Sigmoid colon (tissue), 7 donors: ENCODE measurements around the gene PPP2R2C. TPM values are rescaled to one million over a fixed set of nuclear protein-coding genes. Genes with fewer than 3 reads are reported as not detected.

Source experiments
- DNase-seq: peaks from one replicate; pipeline ENCODE4 v3.0.0-alpha.2; 2019
- H3K27ac ChIP-seq, 4 donors: fragments of 200-600 bp; sonication (generic); one replicate each; pipeline ENCODE4 v1.5.1; 2016 to 2019; ENCODE audit warnings: mild to moderate bottlenecking in 1 of 4
- H3K27me3 ChIP-seq, 3 donors: fragments of 200-600 bp; sonication (generic); one replicate each; pipeline ENCODE4 v1.5.1; 2019; ENCODE audit warnings: mild to moderate bottlenecking in 1 of 3
- H3K36me3 ChIP-seq, 4 donors: fragments of 200-600 bp; sonication (generic); one replicate each; pipeline ENCODE4 v1.5.1; 2016 to 2019
- H3K4me1 ChIP-seq, 4 donors: fragments of 200-600 bp; sonication (generic); one replicate each; pipeline ENCODE4 v1.5.1; 2017 to 2019
- H3K4me3 ChIP-seq, 4 donors: fragments of 200-600 bp; sonication (generic); one replicate each; pipeline ENCODE4 v1.5.1; 2017 to 2019; ENCODE audit warnings: mild to moderate bottlenecking in 2 of 4, moderate library complexity in 1 of 4
- H3K9me3 ChIP-seq, 4 donors: fragments of 200-600 bp in 3 of 4; sonication (generic) in 3 of 4; one replicate each; pipeline versions ENCODE4 v1.5.1 to v1.6.1; 2013 to 2019
- CTCF ChIP-seq, 4 experiments: fragments of 450-650 bp in 3 of 4; fragments of 200-600 bp in 1 of 4; IDR thresholded peaks; one replicate each; pipeline ENCODE4 v1.5.1; 2016 to 2019; ENCODE audit warnings: antibody characterized with exemption in 4 of 4, mild to moderate bottlenecking in 3 of 4, moderate library complexity in 2 of 4
- EP300 ChIP-seq, 4 donors: sonication (generic); formaldehyde crosslinking; IDR thresholded peaks; one replicate each; pipeline ENCODE4 v1.6.1; 2017; ENCODE audit warnings: antibody characterized with exemption in 4 of 4
- POLR2A ChIP-seq, 2 donors: fragments of 450-650 bp; IDR thresholded peaks; one replicate each; pipeline ENCODE4 v1.6.1; 2016; ENCODE audit warnings: antibody characterized with exemption in 2 of 2, mild to moderate bottlenecking in 2 of 2, moderate library complexity in 2 of 2
- POLR2AphosphoS5 ChIP-seq, 4 donors: sonication (generic); formaldehyde crosslinking; IDR thresholded peaks; one replicate each; pipeline ENCODE4 v1.6.1; 2017; ENCODE audit warnings: antibody characterized with exemption in 4 of 4
- WGBS, 2 donors: extraction: QIAGEN DNeasy Blood & Tissue Kit; methylation state at CpG; one replicate each; pipeline ENCODE4 v1.1.7; 2013; 5-methylcytosine and 5-hydroxymethylcytosine counted together
- intact Hi-C: fragments of 100-400 bp; cut with DNase I; formaldehyde crosslinking; loops from one replicate; pipeline ENCODE4 v1.15.1; 2023
- polyA plus RNA-seq, 3 donors: library from polyadenylated mRNA; stranded (reverse); fragments of 200-250 nt; gene quantifications; one replicate each; pipeline ENCODE4 v1.2.3, GENCODE V29; 2013
- total RNA-seq, 4 donors: library from RNA; depleted of rRNA; stranded (reverse); fragments of >200 nt; gene quantifications; one replicate each; pipeline ENCODE4 v1.1.0, GENCODE V29; 2016
- donor health status: healthy with polysubstance abuse.
- donor health status: Bipolar disorder and iron deficiency.
- donor health status: healthy.

Gene PPP2R2C
- total and polyA plus RNA-seq, 7 donors: 0.49 to 2.8 (median 1.1) TPM; not detected in 2

DNA sequence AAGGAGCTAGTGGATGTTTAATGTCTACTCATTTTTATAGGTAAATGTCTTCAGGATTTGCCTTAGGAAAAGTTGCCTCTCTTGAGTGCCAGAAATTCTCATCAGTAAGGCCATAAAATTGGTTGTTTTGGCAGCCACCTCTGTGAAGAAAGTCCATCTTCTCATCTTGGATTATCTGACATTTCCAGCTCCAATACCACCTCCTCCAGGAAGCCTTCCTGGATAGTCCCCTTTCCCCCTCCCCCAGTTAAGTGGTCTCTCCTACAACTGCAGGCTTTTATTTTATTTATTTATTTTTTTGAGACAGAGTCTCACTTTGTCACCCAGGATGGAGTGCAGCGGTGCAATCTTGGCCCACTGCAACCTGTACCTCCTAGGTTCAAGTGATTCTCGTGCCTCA is 87.1 kb downstream of the PPP2R2C start:
- Histone ChIP-seq H3K4me1 (no peaks in the 10 kb centered on the region), H3K9me3 (no peaks in the 10 kb centered on the region), H3K4me3 (no peak overlapping the region), H3K27ac (no peak overlapping the region), H3K27me3 (peaks cover 9 to 51% (median 18%) of the 10 kb centered on the region in 3 donors), H3K36me3 (no peaks in the 10 kb centered on the region)
- intact Hi-C loops: loop anchor here (10.0 kb wide), 1 partner anchor 60 kb away; no protein-coding TSS in a partner anchor
- no peak for DNase-seq
- no peak for TF ChIP-seq CTCF (IDR thresholded peaks at IDR 0.05)
- no peak for TF ChIP-seq POLR2A (IDR thresholded peaks at IDR 0.05)
- TF ChIP-seq EP300 (IDR thresholded peaks at IDR 0.05): no peak
- no peak for TF ChIP-seq POLR2AphosphoS5 (IDR thresholded peaks at IDR 0.05)
- WGBS, 2 donors: 89% methylated on average over 2 of the region's 2 CpGs

DNA sequence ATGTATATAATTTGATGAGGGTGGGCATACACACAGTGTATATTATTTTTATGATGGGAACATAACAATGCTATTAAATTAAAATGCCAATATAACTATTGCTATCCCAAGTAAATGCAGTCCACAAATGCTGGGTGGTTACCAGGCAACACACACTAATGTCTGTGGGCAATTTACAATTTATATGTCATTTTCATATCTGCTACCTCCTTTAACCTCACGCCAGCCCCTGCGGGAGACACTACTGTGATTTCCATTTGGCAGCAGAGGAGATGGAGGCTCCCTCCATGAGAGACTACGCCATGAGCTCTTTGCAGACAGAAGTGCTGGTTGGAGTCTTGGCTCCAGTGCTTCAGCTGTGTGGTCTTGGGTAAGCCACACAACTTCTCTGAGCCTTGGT is 87.9 kb downstream of the PPP2R2C start:
- TF ChIP-seq EP300 (IDR thresholded peaks at IDR 0.05): no peak
- no peak for TF ChIP-seq POLR2AphosphoS5 (IDR thresholded peaks at IDR 0.05)
- no peak for TF ChIP-seq CTCF (IDR thresholded peaks at IDR 0.05)
- TF ChIP-seq POLR2A (IDR thresholded peaks at IDR 0.05): no peak
- H3K27me3 ChIP-seq: peaks cover 16 to 49% (median 18%) of the 10 kb centered on the region in 3 donors
- no peaks in the 10 kb centered on the region for H3K4me1 ChIP-seq
- DNase-seq: no peak
- H3K36me3 ChIP-seq: no peaks in the 10 kb centered on the region
- intact Hi-C loops: loop anchor here (10.0 kb wide), 1 partner anchor 60 kb away; no protein-coding TSS in a partner anchor
- WGBS, 2 donors: 86 to 93% methylated on average over 3 of the region's 3 CpGs
- H3K9me3 ChIP-seq: no peaks in the 10 kb centered on the region
- H3K27ac ChIP-seq: no peak overlapping the region
- H3K4me3 ChIP-seq: no peak overlapping the region

- no peak for TF ChIP-seq CTCF (IDR thresholded peaks at IDR 0.05)
- TF ChIP-seq POLR2AphosphoS5 (IDR thresholded peaks at IDR 0.05): no peak
- TF ChIP-seq EP300 (IDR thresholded peaks at IDR 0.05): no peak
- TF ChIP-seq POLR2A (IDR thresholded peaks at IDR 0.05): no peak
- Histone ChIP-seq H3K4me3 (no peak overlapping the region), H3K9me3 (no peaks in the 10 kb centered on the region), H3K36me3 (no peaks in the 10 kb centered on the region), H3K27ac (no peak overlapping the region), H3K4me1 (no peaks in the 10 kb centered on the region), H3K27me3 (peaks cover 16 to 44% (median 18%) of the 10 kb centered on the region in 3 donors)
- 77 to 85% methylated on average over 9 of the region's 9 CpGs for WGBS, 2 donors
- DNase-seq: no peak
- intact Hi-C loops: loop anchor here (10.0 kb wide), 1 partner anchor 61 kb away; no protein-coding TSS in a partner anchor
These were observed 88.5 kb downstream of the PPP2R2C start for GRCh38 chr4:6383929-6384328.

- Histone ChIP-seq H3K36me3 (no peaks in the 10 kb centered on the region), H3K9me3 (no peaks in the 10 kb centered on the region), H3K27ac (no peak overlapping the region), H3K4me3 (no peak overlapping the region), H3K4me1 (no peaks in the 10 kb centered on the region), H3K27me3 (peaks cover 12 to 41% (median 16%) of the 10 kb centered on the region in 3 donors)
- intact Hi-C loops: loop anchor here (10.0 kb wide), 1 partner anchor 62 kb away; no protein-coding TSS in a partner anchor
- DNase-seq: no peak
- TF ChIP-seq EP300 (IDR thresholded peaks at IDR 0.05) (no peak), CTCF (IDR thresholded peaks at IDR 0.05) (no peak), POLR2A (IDR thresholded peaks at IDR 0.05) (no peak), POLR2AphosphoS5 (IDR thresholded peaks at IDR 0.05) (no peak)
- WGBS, 2 donors: 69 to 76% methylated on average over 10 of the region's 10 CpGs
These were observed 89.4 kb downstream of the PPP2R2C start for GRCh38 chr4:6383009-6383404.
